OCI-M2 (cell line): ENCODE measurements around the gene DIS3L2.
"Not testable (repeated sequence)": the region's sequence is repeated elsewhere in the genome, so short reads cannot be mapped to it uniquely, and the experiment has no call there.

Experiments used
- DNase-seq: peaks from one replicate; lab custom pipeline; 2025; ENCODE audit not compliant: unreplicated experiment; lab: John Stamatoyannopoulos, UW

The DIS3L2 gene

DNA sequence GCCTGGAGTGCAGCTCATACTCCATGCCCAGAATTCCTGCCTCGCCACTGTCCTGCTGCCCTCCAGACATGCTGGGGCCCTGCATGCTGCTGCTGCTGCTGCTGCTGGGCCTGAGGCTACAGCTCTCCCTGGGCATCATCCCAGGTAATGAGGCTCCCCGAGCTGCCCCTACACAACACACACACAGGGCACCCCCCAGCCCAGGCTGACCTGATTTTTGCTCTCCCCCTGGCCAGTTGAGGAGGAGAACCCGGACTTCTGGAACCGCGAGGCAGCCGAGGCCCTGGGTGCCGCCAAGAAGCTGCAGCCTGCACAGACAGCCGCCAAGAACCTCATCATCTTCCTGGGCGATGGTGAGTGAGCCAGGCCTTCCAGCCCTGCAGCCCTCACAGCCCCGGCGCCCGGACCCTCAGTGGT lies 417.2 kb downstream of the DIS3L2 start, which contains the start of gene ALPP:
Gene ALPP, plus strand, starts transcription at position 17 of the 417 bp plus-strand sequence. Its CDS starts 52 bp downstream, at position 69.
- DNase-seq, result not testable (repeated sequence)

DNA sequence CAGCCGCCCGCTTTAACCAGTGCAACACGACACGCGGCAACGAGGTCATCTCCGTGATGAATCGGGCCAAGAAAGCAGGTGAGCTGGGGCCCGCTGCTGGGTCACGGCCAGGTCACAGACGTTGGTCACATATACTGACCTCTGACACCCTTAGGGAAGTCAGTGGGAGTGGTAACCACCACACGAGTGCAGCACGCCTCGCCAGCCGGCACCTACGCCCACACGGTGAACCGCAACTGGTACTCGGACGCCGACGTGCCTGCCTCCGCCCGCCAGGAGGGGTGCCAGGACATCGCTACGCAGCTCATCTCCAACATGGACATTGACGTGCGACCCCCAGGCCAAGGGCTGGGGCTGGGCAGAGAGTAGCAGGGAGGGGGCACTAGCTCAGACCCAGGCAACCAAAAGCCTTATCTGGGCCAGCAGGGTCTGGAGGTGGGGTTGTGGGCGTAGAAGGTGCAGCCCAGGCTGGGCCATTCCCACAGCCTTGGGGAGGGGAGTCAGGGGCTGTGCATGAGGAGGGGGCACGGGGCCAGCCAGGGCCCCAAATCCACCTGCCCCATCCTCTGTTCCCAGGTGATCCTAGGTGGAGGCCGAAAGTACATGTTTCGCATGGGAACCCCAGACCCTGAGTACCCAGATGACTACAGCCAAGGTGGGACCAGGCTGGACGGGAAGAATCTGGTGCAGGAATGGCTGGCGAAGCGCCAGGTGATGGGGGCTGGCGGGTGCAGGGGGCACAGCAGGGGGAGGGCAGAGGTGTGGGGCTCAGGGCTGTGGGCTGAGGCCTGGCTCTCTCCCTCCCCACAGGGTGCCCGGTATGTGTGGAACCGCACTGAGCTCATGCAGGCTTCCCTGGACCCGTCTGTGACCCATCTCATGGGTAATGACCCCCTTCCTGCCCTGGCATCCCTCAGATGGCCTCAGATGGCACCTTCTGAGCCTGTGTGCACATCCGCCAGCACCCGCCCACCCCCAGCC lies 418.4 kb downstream of the DIS3L2 start:
- not testable (repeated sequence) for DNase-seq

DNA sequence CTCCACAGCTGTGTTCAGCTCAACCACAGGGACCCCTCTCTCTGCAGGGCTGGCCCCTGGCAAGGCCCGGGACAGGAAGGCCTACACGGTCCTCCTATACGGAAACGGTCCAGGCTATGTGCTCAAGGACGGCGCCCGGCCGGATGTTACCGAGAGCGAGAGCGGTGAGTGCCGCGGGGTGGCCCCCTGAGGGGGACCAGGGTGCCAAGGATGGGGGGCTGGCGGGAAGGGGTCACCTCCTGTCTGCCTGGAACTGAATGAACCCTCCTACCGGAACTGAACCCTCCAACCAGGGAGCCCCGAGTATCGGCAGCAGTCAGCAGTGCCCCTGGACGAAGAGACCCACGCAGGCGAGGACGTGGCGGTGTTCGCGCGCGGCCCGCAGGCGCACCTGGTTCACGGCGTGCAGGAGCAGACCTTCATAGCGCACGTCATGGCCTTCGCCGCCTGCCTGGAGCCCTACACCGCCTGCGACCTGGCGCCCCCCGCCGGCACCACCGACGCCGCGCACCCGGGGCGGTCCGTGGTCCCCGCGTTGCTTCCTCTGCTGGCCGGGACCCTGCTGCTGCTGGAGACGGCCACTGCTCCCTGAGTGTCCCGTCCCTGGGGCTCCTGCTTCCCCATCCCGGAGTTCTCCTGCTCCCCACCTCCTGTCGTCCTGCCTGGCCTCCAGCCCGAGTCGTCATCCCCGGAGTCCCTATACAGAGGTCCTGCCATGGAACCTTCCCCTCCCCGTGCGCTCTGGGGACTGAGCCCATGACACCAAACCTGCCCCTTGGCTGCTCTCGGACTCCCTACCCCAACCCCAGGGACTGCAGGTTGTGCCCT lies 419.9 kb downstream of the DIS3L2 start:
- not testable (repeated sequence) for DNase-seq

GRCh38 chr2:232382331-232383225 lies 421.1 kb downstream of the DIS3L2 start:
- DNase-seq, result no peak

DNA sequence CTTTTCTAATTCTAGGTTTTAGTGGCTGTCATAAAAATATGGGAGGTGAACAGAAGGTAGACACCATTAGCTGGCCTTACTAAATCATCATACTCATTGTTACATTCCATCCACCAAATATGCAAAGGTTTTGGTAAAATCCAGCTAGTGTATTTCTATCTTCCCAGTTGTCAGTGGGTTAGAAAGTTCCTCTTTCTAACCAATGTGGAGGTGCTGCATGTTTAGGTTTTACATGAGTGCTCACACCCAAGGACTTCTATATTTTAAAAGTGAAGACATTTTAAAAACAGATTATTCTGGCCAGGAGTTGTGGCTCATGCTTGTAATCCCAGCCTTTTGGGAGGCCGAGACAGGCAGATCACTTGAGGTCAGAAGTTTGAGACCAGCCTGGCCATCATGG lies 423.0 kb downstream of the DIS3L2 start:
- no peak for DNase-seq

DNA sequence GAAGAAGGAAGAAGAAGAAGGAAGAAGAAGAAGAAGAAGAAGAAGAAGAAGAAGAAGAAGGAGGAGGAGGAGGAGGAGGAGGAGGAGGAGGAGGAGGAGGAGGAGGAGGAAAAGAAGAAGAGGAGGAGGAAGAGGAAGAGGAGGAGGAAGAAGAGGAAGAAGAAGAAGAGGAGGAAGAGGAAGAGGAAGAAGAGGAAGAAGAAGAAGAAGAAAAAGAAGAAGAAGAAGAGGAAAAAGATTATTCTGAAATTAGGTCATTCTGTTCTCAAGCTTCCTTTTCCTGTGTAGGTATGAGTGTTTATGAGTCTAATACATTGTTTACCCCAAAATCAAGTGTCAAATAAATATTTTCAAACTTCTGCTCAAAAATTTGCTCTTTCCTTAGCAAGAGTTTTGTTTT lies 423.5 kb downstream of the DIS3L2 start:
- not testable (repeated sequence) for DNase-seq

DNA sequence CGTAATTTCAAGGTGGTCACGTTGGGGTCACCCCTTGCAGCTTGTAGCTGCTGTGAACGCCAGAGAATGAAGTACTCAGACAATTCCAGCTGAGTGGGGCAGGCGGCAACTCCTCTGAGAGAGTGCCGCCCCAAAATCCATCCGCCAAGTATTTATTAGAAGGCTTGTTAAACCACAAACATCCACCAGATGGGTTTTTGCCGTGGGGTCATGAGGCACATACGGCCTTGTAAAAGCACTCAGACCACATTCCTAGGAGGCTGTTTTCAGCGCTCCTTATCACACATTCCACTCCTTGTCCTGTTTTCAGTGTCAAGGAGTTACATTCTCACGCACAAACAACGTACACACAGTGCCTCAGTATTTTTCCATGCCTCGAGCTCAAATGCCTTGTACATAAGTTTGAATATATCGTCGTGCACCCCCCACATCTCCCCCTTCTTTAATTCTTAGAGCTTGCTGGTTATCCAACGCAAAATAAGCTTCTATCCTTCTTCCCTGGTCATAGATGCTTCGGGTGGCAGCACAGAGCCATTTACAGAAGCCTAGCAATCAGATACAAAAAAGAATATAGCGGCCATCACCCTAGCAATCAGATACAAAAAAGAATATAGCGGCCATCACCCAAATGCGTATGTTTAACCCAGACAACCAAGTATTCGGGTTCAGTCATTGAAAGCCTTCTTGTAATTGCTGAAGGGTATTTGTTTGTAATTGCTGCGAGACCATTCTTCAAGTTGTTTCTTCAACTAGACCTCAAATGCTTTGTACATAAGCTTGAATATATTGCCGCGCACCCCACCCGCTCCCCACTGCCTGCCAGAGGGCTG lies 424.4 kb downstream of the DIS3L2 start:
- no peak for DNase-seq

DNA sequence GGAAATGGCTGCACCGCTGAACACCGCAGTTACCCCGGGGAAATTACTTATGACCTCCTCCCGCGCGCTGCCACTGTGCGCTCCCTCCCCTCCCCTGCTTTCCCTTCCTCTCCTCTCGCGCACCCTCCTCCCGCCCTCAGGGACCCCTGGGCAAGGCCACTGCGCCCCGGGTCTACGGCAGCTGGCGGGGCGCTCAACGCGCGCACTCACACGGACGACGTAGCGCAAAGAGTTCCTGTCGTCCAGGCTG lies 424.9 kb downstream of the DIS3L2 start:
- no peak for DNase-seq
